Neutrophil (primary cell): Measurements from ENCODE around the gene DEAF1.

Experiments
- H3K27ac ChIP-seq: fragments of 200-600 bp; sonication (generic); 2 replicates; pipeline ENCODE4 v1.5.1; 2016; ENCODE audit warnings: mild to moderate bottlenecking, moderate library complexity
- H3K27me3 ChIP-seq: fragments of 200-600 bp; sonication (generic); 2 replicates; pipeline ENCODE4 v1.6.0; 2016; ENCODE audit warnings: mild to moderate bottlenecking
- H3K36me3 ChIP-seq: fragments of 200-600 bp; sonication (generic); 2 replicates; pipeline ENCODE4 v1.5.1; 2017
- H3K4me1 ChIP-seq, 2 experiments: fragments of 200-600 bp in 1 of 2; sonication (generic) in 1 of 2; 1 replicate in 1 of 2; 2 replicates in 1 of 2; pipeline versions ENCODE4 v1.5.1 to v1.6.1; 2013 to 2016; ENCODE audit warnings: low read depth in 1 of 2, low read length in 1 of 2, mild to moderate bottlenecking in 1 of 2, moderate library complexity in 1 of 2; ENCODE audit not compliant: control insufficient read depth in 1 of 2, insufficient read depth in 1 of 2
- H3K4me3 ChIP-seq, 2 experiments: fragments of 200-600 bp in 1 of 2; sonication (generic) in 1 of 2; 1 replicate in 1 of 2; 2 replicates in 1 of 2; pipeline ENCODE4 v1.5.1; 2013 to 2016; ENCODE audit warnings: low read depth in 1 of 2, low read length in 1 of 2, mild to moderate bottlenecking in 1 of 2, moderate library complexity in 1 of 2
- H3K9me3 ChIP-seq: fragments of 200-600 bp; sonication (generic); 2 replicates; pipeline ENCODE4 v1.5.1; 2016
- CTCF ChIP-seq: fragments of 200-600 bp; sonication (generic); IDR thresholded peaks from 2 replicates; pipeline ENCODE4 v1.5.1; 2016; ENCODE audit warnings: antibody characterized with exemption

Gene DEAF1

GRCh38 chr11:662689-663274 lies 32.2 kb downstream of the DEAF1 start:
- Histone ChIP-seq H3K9me3 (no peaks in the 10 kb centered on the region), H3K4me3 (no peak overlapping the region), H3K36me3 (peaks cover 41% of the 10 kb centered on the region), H3K4me1 (no peaks in the 10 kb centered on the region), H3K27me3 (no peaks in the 10 kb centered on the region), H3K27ac (no peak overlapping the region)
- TF ChIP-seq CTCF: peak; percentile 59

GRCh38 chr11:660681-661444 lies 34.2 kb downstream of the DEAF1 start:
- H3K27ac ChIP-seq: no peak overlapping the region
- H3K27me3 ChIP-seq: no peaks in the 10 kb centered on the region
- peaks cover 49% of the 10 kb centered on the region for H3K36me3 ChIP-seq
- H3K4me3 ChIP-seq: no peak overlapping the region
- no peaks in the 10 kb centered on the region for H3K4me1 ChIP-seq
- no peak for TF ChIP-seq CTCF
- H3K9me3 ChIP-seq: no peaks in the 10 kb centered on the region

- Histone ChIP-seq H3K4me1 (no peaks in the 10 kb centered on the region), H3K9me3 (no peaks in the 10 kb centered on the region), H3K4me3 (no peak overlapping the region), H3K36me3 (peaks cover 44% of the 10 kb centered on the region), H3K27me3 (no peaks in the 10 kb centered on the region), H3K27ac (no peak overlapping the region)
- TF ChIP-seq CTCF: no peak
Measured at GRCh38 chr11:660281-660680, 34.7 kb downstream of the DEAF1 start.

- H3K27me3 ChIP-seq: no peaks in the 10 kb centered on the region
- no peak overlapping the region for H3K27ac ChIP-seq
- TF ChIP-seq CTCF: no peak
- H3K4me1 ChIP-seq: no peaks in the 10 kb centered on the region
- peaks cover 44% of the 10 kb centered on the region for H3K36me3 ChIP-seq
- no peaks in the 10 kb centered on the region for H3K9me3 ChIP-seq
- H3K4me3 ChIP-seq: no peak overlapping the region
Measured at GRCh38 chr11:659532-660085, 35.4 kb downstream of the DEAF1 start.

GRCh38 chr11:657691-658126 lies 37.3 kb downstream of the DEAF1 start:
- Histone ChIP-seq H3K4me3 (no peak overlapping the region), H3K27ac (no peak overlapping the region), H3K4me1 (no peaks in the 10 kb centered on the region), H3K27me3 (no peaks in the 10 kb centered on the region), H3K9me3 (no peaks in the 10 kb centered on the region), H3K36me3 (peaks cover 39% of the 10 kb centered on the region)
- TF ChIP-seq CTCF: no peak
